Testis (tissue), 2 donors: ENCODE results near the gene GZF1.

Experiments
- CTCF ChIP-seq, 3 experiments: fragments of 450-650 bp in 2 of 3; fragments of 200-600 bp in 1 of 3; sonication (generic) in 1 of 3; IDR thresholded peaks; one replicate each; pipeline ENCODE4 v1.5.1; 2016 to 2019; ENCODE audit warnings: antibody characterized with exemption in 3 of 3, mild to moderate bottlenecking in 2 of 3, moderate library complexity in 1 of 3
- POLR2A ChIP-seq: fragments of 450-650 bp; IDR thresholded peaks from one replicate; pipeline ENCODE4 v1.6.1; 2017; ENCODE audit warnings: antibody characterized with exemption, mild to moderate bottlenecking, moderate library complexity

- no peak for TF ChIP-seq CTCF (IDR thresholded peaks at IDR 0.05)
- no peak for TF ChIP-seq POLR2A
Observed at GRCh38 chr20:23413862-23414422, 52.0 kb downstream of the GZF1 start.
